Caki2 (cell line): ENCODE results near the gene TTC33. TPM values are rescaled to one million over a fixed set of nuclear protein-coding genes. Genes with fewer than 3 reads are reported as not detected.

Source experiments
- DNase-seq: peaks from one replicate; pipeline ENCODE4 v3.0.0-alpha.2; 2015; ENCODE audit warnings: low read depth
- in situ Hi-C: cut with HindIII; loops from 2 replicates; pipeline ENCODE4 v1.10.0; 2016; ENCODE audit warnings: low sequenced_read_pairs, low pct_unique_long_range_greater_than_20kb, mixed read lengths
- total RNA-seq: library from RNA; depleted of rRNA; stranded (reverse); fragments of >200 nt; shearing (Covaris generic); gene quantifications from 2 replicates; pipeline ENCODE4 v1.2.3, GENCODE V29; 2014; ENCODE audit warnings: low replicate concordance

The TTC33 gene
- total RNA-seq, 1 experiment from 2014 or later, result 8.8 TPM

DNA sequence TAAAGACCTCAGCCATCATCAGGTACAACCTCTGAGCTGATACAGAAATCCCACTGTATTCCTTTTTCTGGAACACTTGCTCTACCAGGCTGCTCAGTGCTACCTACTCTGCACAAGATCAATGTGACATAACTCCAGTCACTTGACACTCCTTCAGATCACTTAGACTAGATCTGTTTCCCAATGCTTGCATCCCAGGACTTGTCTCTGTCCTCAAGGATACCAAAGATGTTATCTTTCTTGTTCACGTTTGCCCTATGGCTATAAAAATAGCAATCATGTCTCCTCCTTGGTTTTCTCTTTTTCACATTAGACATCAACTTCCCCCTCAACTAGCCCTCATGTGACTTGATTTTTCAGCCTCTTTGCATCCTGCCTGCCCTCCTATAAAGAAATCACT is 264.1 kb downstream of the TTC33 start:
- in situ Hi-C loops, result no loop called here
- DNase-seq, result no peak

DNA sequence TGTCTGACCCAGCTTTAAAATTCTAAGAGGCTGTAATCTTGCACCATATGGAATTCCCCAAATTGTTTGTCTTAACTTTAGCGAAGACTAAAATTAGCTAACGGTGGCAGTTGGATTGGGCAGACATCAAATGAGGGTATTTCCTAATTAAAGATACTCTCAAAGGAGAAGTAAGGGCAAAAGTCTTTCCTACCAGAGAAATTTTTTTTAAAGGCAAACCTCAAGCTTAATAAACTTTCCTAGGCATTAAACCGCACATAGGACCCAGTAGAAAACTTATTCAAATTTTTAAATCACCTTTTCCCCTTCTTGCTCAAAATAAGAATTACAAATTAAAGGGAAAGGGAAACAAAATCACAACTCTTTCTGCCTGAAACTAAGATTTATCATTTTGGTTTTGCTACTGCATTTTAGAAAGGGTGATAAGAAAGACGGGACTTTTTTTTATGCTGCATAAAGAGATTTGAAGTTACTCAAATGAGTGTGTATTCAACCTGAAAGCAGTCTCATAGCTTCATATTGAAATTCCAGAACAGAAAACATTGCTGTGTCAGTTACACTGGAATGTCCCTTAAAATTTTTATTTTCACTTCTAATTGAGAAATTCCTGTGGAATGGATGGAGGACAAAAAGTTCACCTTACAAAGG is 265.2 kb downstream of the TTC33 start:
- in situ Hi-C loops, result no loop called here
- DNase-seq, result no peak

DNA sequence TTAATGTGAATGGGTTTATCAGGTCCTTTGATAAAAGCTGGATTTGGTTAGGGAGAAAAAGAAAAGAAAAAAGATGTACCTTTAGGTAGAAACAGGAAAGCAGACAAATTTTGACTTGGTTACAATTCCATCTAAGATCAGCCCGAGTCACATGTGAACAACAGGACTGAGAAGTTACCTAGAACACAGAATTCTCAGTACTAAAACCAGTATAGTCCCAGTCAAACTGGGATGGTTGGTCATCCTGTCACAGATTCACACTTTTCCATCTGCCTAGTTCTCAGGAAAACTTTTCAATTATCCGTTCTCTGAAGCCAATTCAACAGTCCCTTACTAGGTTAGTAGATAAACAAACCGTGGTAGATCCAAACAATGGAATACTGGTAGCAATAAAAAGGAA is 266.3 kb downstream of the TTC33 start:
- DNase-seq, result no peak
- in situ Hi-C loops, result no loop called here

DNA sequence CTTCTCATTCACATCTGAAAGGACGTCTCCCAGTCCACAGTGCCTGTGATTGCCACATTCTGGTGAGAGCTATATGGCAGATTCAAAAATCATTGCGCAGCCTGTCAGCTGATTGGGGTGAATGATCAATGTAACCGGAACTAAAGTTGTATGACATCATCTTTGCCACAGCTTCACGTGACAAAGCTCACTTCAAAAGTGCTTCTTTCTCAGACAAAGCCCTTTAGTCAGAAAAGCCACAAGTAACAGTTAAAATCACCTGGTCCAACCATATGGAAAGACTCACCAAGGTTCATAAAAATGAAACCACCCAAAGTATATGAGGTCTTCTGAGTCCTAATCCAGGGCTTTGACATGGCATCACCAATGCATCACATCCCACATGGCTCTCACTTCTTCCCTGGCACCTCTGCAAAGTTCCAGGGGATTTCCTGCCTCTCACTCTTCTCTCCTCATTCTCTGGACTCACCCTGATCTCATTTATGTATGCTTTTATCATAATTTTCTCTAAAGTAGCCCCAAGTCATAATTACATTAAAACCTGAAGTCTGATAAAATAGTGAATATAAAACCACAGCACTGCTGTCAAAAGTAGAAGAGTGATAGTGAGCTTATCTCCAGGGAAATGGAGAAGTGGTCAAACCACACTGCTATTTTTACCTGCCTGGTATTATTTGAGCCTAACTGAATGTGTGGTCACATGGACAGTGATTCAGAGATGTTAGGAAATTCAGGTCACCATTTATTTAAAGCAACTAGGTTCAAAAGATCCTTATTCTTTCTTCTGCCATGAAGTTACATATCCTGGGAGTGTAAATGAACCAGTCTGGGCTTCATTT is 269.1 kb downstream of the TTC33 start:
- peak; percentile 3 for DNase-seq
- in situ Hi-C loops, result no loop called here

DNA sequence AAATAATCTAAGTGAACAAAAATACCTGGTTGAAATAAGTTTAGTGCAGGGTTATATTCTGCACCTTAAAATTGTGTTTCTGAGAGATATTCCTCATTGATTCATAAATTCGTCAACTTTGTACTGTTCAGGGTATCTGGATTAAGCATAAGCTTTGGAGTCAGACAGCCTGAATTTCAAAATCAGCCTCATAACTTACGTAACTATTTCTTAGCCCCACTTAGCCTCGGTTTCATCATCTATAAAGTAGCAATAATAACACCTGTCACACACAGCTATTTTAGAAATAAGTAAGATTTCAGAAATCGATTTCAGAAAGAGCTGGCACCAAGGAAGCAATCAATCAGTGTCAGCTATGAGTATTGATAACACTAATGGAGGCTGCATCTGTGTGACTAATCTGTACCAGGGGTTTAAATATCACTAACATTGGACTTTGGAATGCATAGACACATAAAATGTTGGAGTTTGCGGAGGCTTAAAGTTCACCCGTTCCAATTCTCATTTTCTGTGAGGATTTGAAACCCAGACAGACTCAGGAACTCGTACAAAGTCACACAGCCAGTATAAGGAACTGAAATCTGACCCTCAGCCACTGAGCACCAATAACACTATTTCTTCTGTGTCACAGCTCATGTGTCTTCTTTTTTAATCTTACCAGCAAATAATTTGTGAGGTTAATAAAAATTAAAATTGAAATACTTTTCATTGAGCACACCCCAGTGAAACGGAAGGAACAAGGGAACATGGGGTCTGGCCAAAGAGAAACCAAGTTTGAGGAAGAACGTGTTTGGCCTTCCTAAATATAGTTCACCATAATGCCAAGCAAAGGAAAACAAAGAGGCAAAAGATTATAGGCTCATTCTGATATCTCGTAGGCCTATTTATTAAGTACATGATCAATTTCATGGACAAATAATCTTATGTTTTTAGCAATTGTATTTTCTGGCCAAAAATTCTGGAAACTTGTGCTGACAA is 270.5 kb downstream of the TTC33 start:
- in situ Hi-C loops, result no loop called here
- no peak for DNase-seq

DNA sequence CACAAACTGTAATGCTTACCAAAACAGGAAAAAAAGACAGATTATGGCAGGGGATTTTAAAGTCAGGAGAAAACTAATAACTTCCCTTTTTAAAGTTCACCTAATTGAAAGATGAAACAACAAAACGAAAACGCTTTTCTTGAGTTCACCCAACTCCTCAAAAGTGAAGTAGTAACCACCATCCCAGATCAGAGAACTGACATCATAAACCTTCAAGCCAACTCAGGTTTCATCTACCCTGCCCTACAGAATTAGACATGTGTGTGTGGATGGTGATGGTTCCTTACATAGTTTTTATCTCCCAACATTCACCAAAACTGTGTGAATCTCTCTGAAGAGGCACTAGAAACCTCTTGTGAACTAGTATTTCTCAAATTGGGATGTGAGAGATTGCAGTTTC is 271.3 kb downstream of the TTC33 start:
- in situ Hi-C loops, result no loop called here
- DNase-seq, result no peak

DNA sequence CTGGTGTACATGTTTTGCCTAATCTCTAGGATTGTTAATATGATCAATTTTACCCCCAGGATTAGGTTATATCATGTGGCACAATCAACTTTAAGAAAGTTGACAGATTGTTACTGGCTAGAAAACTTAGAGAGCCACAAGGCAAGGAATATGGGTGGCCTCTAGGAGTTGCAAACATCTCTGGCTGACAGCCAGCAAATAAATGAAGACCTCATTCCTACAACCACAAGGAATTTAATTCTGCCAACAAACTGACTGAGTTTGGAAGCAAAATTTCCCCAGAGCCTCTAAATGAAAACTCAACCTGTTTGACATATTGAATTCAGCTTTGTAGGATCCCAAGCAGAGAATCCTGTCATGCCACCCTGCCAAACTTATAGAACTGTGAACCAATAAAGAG is 272.4 kb downstream of the TTC33 start:
- DNase-seq, result no peak
- in situ Hi-C loops, result no loop called here

DNA sequence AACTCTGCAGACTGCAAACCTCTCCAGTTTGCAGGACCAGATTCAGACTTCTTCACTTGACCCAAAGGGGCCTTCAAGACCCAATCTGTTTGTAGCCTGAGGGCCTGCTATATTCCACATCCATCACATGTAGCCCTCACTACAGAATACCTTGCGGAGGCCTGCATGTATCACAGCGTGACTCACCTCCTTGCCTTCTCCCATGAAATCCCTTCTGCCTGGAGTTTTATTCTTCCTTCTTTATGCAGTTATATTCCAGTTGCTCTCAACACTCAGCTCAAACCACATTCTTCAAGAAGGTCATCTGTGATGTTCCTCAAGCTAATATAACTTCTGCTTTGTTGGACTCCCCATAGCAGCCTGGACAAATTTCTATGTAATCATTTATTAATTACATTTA is 274.5 kb downstream of the TTC33 start:
- in situ Hi-C loops, result no loop called here
- DNase-seq, result no peak

DNA sequence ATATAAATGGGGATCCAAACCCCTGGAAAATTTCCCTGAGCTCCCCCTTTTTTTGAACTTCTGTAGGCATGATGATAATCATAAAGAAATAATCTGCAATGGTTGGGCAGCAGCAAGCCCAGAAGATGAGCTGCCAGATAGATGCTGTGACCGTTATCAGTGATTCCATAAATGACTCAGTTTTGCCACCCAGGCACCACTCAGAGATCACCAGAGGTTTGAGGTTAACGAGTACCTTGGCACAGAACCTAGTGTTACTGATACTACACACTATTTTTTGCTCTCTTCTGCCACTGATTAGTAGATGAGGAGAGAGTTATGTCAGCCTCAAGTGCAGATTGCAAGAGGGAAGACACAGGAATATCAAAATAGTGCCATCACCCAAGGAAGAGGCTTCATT is 275.4 kb downstream of the TTC33 start:
- in situ Hi-C loops, result no loop called here
- DNase-seq, result no peak

DNA sequence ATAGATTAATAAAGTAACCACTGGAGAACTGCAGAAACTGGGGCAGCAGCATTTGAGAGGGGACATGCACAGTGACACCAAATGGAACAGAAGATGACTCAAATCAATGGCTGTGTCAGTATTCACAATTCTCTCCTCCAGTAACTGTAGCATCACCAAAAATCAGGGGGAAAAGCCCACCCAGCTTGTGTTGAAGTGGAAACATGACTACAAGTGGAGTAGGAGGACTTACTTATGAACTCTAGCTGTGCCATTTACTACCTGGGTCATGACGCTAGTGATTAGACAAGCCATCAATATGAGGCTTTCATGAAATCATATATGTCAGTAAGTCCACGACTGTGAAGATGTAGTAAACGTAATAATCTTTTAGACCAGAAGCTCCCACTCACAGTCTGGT is 275.8 kb downstream of the TTC33 start:
- in situ Hi-C loops, result no loop called here
- no peak for DNase-seq

DNA sequence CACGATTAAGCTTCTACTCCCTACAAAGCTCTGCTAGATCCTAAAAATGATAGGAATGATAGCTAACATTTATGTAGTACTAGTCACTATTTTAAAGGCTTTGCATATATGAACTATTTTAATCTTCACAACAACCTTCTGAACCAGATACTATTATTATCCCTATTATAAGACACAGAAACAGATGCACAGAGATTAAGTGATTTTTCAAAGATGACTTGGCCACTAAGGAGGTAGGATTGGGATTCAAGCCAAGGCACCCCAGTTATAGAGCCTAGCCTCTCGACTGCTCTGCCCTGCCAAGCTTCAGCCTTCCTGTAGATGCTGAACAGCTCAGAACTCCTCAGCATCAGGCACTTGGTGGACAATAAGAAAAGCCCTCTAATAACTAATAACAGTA is 277.0 kb downstream of the TTC33 start:
- DNase-seq, result no peak
- in situ Hi-C loops, result no loop called here

DNA sequence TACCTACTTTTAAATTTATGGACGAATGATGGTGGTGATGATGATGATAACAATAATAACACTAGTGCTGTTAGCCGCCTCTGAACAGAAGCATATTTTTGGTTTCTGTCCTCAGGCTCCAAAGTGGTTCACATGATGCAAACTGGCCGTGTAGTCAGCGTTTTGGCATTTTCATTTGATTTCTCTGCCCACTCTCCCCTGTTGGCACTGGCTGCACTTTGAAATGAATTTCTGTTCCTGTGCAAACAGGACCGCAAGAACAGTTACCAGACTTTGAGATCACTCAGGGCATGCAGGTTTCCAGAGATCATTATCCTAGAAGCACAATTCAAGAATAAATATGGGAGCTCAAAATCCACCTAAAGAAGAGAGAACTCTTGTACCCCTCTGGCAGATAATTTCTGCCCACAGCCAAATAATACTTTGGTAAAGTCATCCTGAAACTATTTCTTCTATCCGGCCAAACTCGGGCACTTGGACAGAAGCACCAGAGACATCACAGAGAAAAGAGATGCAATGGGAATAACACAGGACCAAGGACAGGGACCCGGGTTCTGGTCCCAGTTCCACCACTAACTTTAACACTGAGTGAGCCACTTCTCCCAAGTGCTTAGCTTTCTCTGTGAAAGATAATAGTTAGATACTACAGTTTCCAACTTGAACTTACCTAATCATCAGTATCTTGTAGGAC is 277.8 kb downstream of the TTC33 start:
- DNase-seq, result no peak
- in situ Hi-C loops, result no loop called here

DNA sequence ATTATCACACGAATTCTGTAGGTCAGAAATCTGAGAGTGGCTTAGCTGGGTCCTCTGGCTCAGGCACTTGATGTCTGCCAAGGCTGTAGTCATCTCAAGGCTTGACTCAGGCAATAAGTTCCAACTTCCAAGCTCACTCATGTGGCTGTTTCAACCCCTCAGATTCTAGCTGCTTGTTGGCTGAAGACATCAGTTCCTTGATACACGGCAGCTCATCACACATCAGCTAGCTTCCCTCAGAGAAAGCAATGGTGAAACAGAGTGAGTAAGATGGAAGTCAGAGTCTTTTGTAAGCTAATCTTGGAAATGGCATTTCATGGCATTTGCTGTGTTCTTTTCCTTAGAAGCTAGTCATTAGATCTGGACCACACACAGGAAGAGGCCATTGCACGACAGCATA is 280.2 kb downstream of the TTC33 start:
- in situ Hi-C loops, result no loop called here
- no peak for DNase-seq

DNA sequence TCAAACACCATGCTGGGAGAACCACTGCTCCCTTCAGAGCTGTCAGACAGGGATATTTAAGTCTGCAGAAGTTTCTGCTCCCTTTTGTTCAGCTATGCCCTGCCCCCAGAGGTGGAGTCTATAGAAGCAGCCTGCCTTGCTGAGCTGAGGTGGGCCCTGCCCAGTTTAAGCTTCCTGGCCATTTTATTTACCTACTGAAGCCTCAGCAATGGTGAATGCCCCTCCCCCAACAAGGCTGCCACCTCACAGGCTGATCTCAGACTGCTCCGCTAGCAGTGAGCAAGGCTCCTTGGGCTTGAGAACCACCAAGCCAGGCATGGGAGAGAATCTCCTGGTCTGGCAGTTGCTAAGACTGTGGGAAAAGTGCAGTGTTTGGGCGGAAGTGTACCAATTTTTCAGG is 281.5 kb downstream of the TTC33 start:
- no peak for DNase-seq
- in situ Hi-C loops, result no loop called here

DNA sequence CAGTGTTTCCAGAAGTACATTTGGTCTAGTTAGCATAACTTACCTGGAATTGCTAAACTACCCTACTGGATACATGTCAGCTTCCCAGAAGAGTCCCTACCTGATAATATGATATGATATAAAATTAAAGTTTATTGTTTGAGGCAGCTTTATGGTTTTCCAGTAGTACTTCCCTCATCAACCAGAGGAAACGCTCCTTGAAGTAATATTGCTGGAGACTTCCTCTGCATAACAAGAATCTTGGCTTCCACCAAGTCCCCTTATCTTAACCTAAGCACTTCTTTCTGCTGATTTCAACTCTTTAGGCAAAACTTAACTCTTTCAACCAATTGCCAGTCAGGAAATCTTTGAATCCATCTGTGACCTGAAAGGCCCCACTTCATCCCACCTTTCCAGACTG is 290.3 kb downstream of the TTC33 start:
- in situ Hi-C loops, result no loop called here
- DNase-seq, result no peak

DNA sequence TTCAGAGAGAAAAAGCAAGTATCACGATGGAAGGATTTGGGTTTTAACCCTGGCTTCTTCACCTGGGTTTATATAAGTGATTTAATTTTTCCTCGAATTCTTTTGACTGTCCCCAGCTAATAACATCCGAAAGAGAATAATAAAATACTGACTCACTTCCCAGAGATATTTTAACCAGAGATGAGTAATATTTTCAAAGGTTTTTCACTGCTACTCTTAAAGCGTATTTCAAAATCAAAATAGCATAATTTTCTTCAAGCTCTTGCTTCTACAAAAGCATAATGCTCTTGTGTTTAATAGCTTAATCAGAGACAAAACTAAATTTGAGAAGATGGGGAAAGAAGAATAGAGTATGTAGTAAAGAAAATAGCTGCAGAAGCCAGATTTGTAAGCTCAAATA is 291.2 kb downstream of the TTC33 start:
- in situ Hi-C loops, result no loop called here
- DNase-seq, result no peak
